SK-N-SH (cell line): Measurements from ENCODE around the gene PCSK5. TPM values are rescaled to one million over a fixed set of nuclear protein-coding genes. Genes with fewer than 3 reads are reported as not detected.

Experiments
- CTCF ChIA-PET: fragments of 300-600, 350-600 bp; formaldehyde crosslinking; extraction: SDS; loops from one replicate; lab custom pipeline; 2021; lab: Yijun Ruan, JAX
- POLR2A ChIA-PET: fragments of 350-600 bp; sonication (Branson Sonifier 250); formaldehyde crosslinking; extraction: SDS; loops from one replicate; lab custom pipeline; 2020; ENCODE audit warnings: antibody characterized with exemption, inconsistent platforms; lab: Yijun Ruan, JAX
- DNase-seq: peaks from one replicate; pipeline ENCODE4 v3.0.0; 2012
- H2AFZ ChIP-seq: fragments of 200-600 bp; sonication (generic); 2 replicates; pipeline ENCODE4 v1.8.1; 2016; ENCODE audit warnings: antibody characterized with exemption, mild to moderate bottlenecking, low read depth
- H3F3A ChIP-seq: fragments of 200-600 bp; sonication (generic); replicated peaks from 2 replicates; pipeline ENCODE3; 2016; ENCODE audit warnings: antibody characterized with exemption, mild to moderate bottlenecking; ENCODE audit not compliant: insufficient read depth
- H3K27ac ChIP-seq, 2 experiments: fragments of 200-500 bp in 1 of 2; fragments of 200-600 bp in 1 of 2; sonication (Bioruptor generic) in 1 of 2; sonication (generic), shearing (Covaris generic) in 1 of 2; 2 replicates each; pipeline versions ENCODE4 v1.5.1 to v1.6.1; 2014 to 2016; ENCODE audit warnings: low read depth in 2 of 2, inconsistent platforms in 1 of 2, low read length in 1 of 2, mild to moderate bottlenecking in 1 of 2, mixed read lengths in 1 of 2
- H3K27me3 ChIP-seq: fragments of 200-600 bp; sonication (generic), shearing (Covaris generic); 2 replicates; pipeline ENCODE4 v1.6.1; 2016; ENCODE audit warnings: mixed run types; ENCODE audit not compliant: insufficient read depth
- H3K36me3 ChIP-seq, 2 experiments: fragments of 200-500 bp in 1 of 2; fragments of 200-600 bp in 1 of 2; sonication (Bioruptor generic) in 1 of 2; sonication (generic) in 1 of 2; replicated peaks in 1 of 2; 2 replicates each; pipeline versions ENCODE3 to v1.5.1; 2014 to 2016; ENCODE audit warnings: low read length in 1 of 2, mild to moderate bottlenecking in 1 of 2; ENCODE audit not compliant: insufficient read depth in 2 of 2, control insufficient read depth in 1 of 2
- H3K4me1 ChIP-seq, 2 experiments: fragments of 200-500 bp in 1 of 2; fragments of 200-600 bp in 1 of 2; sonication (Bioruptor generic) in 1 of 2; sonication (generic), shearing (Covaris generic) in 1 of 2; 2 replicates each; pipeline versions ENCODE4 v1.5.1 to v1.6.1; 2014 to 2016; ENCODE audit warnings: low read depth in 1 of 2, low read length in 1 of 2, mixed run types in 1 of 2; ENCODE audit not compliant: insufficient read depth in 2 of 2, control insufficient read depth in 1 of 2
- H3K4me2 ChIP-seq: fragments of 200-600 bp; sonication (generic), shearing (Covaris generic); 2 replicates; pipeline ENCODE4 v1.6.1; 2017; ENCODE audit warnings: mixed run types
- H3K4me3 ChIP-seq, 2 experiments: fragments of 200-500 bp in 1 of 2; fragments of 200-600 bp in 1 of 2; sonication (Bioruptor generic) in 1 of 2; sonication (generic), shearing (Covaris generic) in 1 of 2; 2 replicates each; pipeline versions ENCODE4 v1.5.1 to v1.8.1; 2014 to 2016; ENCODE audit warnings: low read depth in 2 of 2, inconsistent platforms in 1 of 2, low read length in 1 of 2, mild to moderate bottlenecking in 1 of 2, mixed read lengths in 1 of 2, moderate library complexity in 1 of 2
- H3K79me2 ChIP-seq: fragments of 200-600 bp; sonication (generic); 2 replicates; pipeline ENCODE4 v1.8.1; 2017; ENCODE audit warnings: mild to moderate bottlenecking; ENCODE audit not compliant: insufficient read depth
- H3K9ac ChIP-seq: fragments of 200-600 bp; sonication (generic); 2 replicates; pipeline ENCODE4 v1.6.1; 2017; ENCODE audit warnings: mixed run types
- H3K9me2 ChIP-seq: fragments of 200-600 bp; sonication (generic); 2 replicates; pipeline ENCODE4 v1.6.1; 2017; ENCODE audit warnings: mixed run types
- H3K9me3 ChIP-seq: fragments of 200-600 bp; sonication (generic); 2 replicates; pipeline ENCODE4 v1.6.1; 2017; ENCODE audit warnings: mixed run types, mild to moderate bottlenecking, moderate library complexity
- H4K20me1 ChIP-seq: fragments of 200-600 bp; sonication (generic); 2 replicates; pipeline ENCODE4 v1.6.1; 2017; ENCODE audit warnings: mild to moderate bottlenecking, mixed run types; ENCODE audit not compliant: insufficient read depth
- CHD2 ChIP-seq: fragments of 150-350 bp; IDR thresholded peaks from 2 replicates; pipeline ENCODE4 v1.6.1; 2018; ENCODE audit warnings: low read length; ENCODE audit not compliant: partially characterized antibody
- ELF1 ChIP-seq: IDR thresholded peaks from 2 replicates; pipeline ENCODE4 v1.4.0; 2012
- EZH2phosphoT487 ChIP-seq: fragments of 200-600 bp; sonication (generic); IDR thresholded peaks from 2 replicates; pipeline ENCODE4 v1.6.1; 2017; ENCODE audit warnings: low read depth, mixed run types, mild to moderate bottlenecking, antibody characterized with exemption, moderate library complexity, borderline replicate concordance
- FOXM1 ChIP-seq: IDR thresholded peaks from 2 replicates; pipeline ENCODE4 v1.4.0; 2012; ENCODE audit warnings: low read depth, mild to moderate bottlenecking
- GABPA ChIP-seq: IDR thresholded peaks from 2 replicates; pipeline ENCODE4 v1.4.0; 2012; ENCODE audit warnings: low read depth, mild to moderate bottlenecking
- MXI1 ChIP-seq: IDR thresholded peaks from 2 replicates; pipeline ENCODE4 v1.6.1; 2012; ENCODE audit warnings: mild to moderate bottlenecking, low read depth, low read length, improper control_type of control experiment
- NFIC ChIP-seq: IDR thresholded peaks from 2 replicates; pipeline ENCODE4 v1.4.0; 2012; ENCODE audit warnings: borderline replicate concordance
- SIN3A ChIP-seq: IDR thresholded peaks from 2 replicates; pipeline ENCODE4 v1.6.1; 2012; ENCODE audit warnings: low read depth, mild to moderate bottlenecking, low read length, moderate library complexity, borderline replicate concordance
- TCF12 ChIP-seq: IDR thresholded peaks from 2 replicates; pipeline ENCODE4 v1.4.0; 2012
- TEAD4 ChIP-seq: IDR thresholded peaks from 2 replicates; pipeline ENCODE4 v1.4.0; 2012; ENCODE audit warnings: mild to moderate bottlenecking, borderline replicate concordance; ENCODE audit not compliant: insufficient read depth
- WGBS: methylation state at CpG from one replicate; pipeline ENCODE4 v1.1.6; 2017; ENCODE audit warnings: low lambda C conversion rate; 5-methylcytosine and 5-hydroxymethylcytosine counted together
- polyA plus RNA-seq, 3 experiments: library from polyadenylated mRNA; depleted of rRNA; stranded (reverse); fragments of >200 nt; gene quantifications; 2 replicates each; pipeline ENCODE4 v1.2.3, GENCODE V29; 2012
- TF ChIP-seq, protein P1 (sequence below): fragments of 150-350 bp; IDR thresholded peaks from 2 replicates; pipeline ENCODE4 v1.6.1; 2016; ENCODE audit warnings: mild to moderate bottlenecking, low read depth, low read length
- TF ChIP-seq, protein P2 (sequence below): IDR thresholded peaks from 2 replicates; pipeline ENCODE4 v1.6.1; 2012; ENCODE audit warnings: mild to moderate bottlenecking, low read depth, low read length, moderate library complexity
- TF ChIP-seq, protein P3 (sequence below): IDR thresholded peaks from 2 replicates; pipeline ENCODE4 v1.4.0; 2012; ENCODE audit warnings: low read depth

The PCSK5 gene
- polyA plus RNA-seq, 1 of the 3 experiments (the other 2 are of a cell fraction): 0.08 TPM

DNA sequence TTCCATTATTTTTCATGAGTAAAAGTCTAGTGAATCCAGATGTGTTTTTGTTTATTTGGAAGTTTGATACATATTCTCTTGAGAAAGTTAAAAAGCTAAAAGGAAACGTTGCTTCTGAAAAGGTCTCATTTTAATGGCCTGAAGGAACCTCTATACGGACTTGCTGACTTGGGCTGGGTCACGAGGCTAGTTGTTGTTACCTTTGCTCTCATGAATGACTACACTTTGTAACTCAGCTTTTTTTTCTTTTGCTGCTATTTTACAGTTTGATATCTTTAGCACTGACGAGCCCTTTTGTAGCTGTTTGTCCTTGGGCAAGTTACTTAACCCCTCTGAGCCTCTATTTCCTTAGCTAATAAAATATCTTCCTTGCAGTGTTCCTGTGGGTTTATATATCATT, 211.5 kb downstream of the PCSK5 start:
- POLR2A ChIA-PET: no interaction called here
- no peak overlapping the region for H3K4me3 ChIP-seq
- H3K27ac ChIP-seq: no peak overlapping the region
- no peak overlapping the region for H3K4me2 ChIP-seq
- no peaks in the 10 kb centered on the region for H3K4me1 ChIP-seq
- 11% methylated on average over 4 of the region's 4 CpGs for WGBS
- no peaks in the 10 kb centered on the region for H4K20me1 ChIP-seq
- H3F3A ChIP-seq: no peaks in the 10 kb centered on the region
- DNase-seq: no peak
- H3K79me2 ChIP-seq: no peaks in the 10 kb centered on the region
- peaks cover 25% of the 10 kb centered on the region for H3K27me3 ChIP-seq
- H2AFZ ChIP-seq: no peak overlapping the region
- H3K36me3 ChIP-seq: no peaks in the 10 kb centered on the region
- CTCF ChIA-PET: interaction anchor here (0.7 kb wide), 1 partner anchor 34 kb away, joined by 3 read pairs; no protein-coding TSS in a partner anchor
- TF ChIP-seq, protein P1, sequence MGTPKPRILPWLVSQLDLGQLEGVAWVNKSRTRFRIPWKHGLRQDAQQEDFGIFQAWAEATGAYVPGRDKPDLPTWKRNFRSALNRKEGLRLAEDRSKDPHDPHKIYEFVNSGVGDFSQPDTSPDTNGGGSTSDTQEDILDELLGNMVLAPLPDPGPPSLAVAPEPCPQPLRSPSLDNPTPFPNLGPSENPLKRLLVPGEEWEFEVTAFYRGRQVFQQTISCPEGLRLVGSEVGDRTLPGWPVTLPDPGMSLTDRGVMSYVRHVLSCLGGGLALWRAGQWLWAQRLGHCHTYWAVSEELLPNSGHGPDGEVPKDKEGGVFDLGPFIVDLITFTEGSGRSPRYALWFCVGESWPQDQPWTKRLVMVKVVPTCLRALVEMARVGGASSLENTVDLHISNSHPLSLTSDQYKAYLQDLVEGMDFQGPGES: no peak
- TF ChIP-seq, protein P2, sequence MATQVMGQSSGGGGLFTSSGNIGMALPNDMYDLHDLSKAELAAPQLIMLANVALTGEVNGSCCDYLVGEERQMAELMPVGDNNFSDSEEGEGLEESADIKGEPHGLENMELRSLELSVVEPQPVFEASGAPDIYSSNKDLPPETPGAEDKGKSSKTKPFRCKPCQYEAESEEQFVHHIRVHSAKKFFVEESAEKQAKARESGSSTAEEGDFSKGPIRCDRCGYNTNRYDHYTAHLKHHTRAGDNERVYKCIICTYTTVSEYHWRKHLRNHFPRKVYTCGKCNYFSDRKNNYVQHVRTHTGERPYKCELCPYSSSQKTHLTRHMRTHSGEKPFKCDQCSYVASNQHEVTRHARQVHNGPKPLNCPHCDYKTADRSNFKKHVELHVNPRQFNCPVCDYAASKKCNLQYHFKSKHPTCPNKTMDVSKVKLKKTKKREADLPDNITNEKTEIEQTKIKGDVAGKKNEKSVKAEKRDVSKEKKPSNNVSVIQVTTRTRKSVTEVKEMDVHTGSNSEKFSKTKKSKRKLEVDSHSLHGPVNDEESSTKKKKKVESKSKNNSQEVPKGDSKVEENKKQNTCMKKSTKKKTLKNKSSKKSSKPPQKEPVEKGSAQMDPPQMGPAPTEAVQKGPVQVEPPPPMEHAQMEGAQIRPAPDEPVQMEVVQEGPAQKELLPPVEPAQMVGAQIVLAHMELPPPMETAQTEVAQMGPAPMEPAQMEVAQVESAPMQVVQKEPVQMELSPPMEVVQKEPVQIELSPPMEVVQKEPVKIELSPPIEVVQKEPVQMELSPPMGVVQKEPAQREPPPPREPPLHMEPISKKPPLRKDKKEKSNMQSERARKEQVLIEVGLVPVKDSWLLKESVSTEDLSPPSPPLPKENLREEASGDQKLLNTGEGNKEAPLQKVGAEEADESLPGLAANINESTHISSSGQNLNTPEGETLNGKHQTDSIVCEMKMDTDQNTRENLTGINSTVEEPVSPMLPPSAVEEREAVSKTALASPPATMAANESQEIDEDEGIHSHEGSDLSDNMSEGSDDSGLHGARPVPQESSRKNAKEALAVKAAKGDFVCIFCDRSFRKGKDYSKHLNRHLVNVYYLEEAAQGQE: no peak
- TF ChIP-seq NFIC (no peak), MXI1 (no peak), EZH2phosphoT487 (no peak), CHD2 (no peak), GABPA (no peak), TEAD4 (no peak), TCF12 (no peak), FOXM1 (no peak), SIN3A (no peak), ELF1 (no peak)
- TF ChIP-seq, protein P3, sequence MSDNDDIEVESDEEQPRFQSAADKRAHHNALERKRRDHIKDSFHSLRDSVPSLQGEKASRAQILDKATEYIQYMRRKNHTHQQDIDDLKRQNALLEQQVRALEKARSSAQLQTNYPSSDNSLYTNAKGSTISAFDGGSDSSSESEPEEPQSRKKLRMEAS: no peak
- no peaks in the 10 kb centered on the region for H3K9me3 ChIP-seq
- H3K9ac ChIP-seq: no peak overlapping the region
- no peaks in the 10 kb centered on the region for H3K9me2 ChIP-seq
